Endothelial cell of umbilical vein (primary cell): Measurements from ENCODE around the gene ATXN1L. TPM values are rescaled to one million over a fixed set of nuclear protein-coding genes. Genes with fewer than 3 reads are reported as not detected.

Experiments
- BruUV-seq: library from RNA; stranded (reverse); fragments of 400-500 nt; replicated peaks from 2 replicates; lab custom pipeline; 2021; lab: Mats Ljungman, UMichigan
- CTCF ChIA-PET: fragments of 300-600, 350-600 bp; sonication (Branson Sonifier 250); formaldehyde crosslinking; loops from one replicate; lab custom pipeline; 2021; ENCODE audit warnings: antibody characterized with exemption, inconsistent platforms; lab: Charles Lee
- POLR2A ChIA-PET: fragments of 300-600, 350-600 bp; sonication (Branson Sonifier 250); formaldehyde crosslinking; loops from one replicate; lab custom pipeline; 2021; ENCODE audit warnings: antibody characterized with exemption, inconsistent platforms; lab: Charles Lee
- DNase-seq: peaks from one replicate; pipeline ENCODE4 v3.0.0-alpha.2; 2011; ENCODE audit warnings: low read depth, low spot score
- FAIRE-seq: peaks from 2 replicates; lab custom pipeline; 2011; peaks lifted over from hg19 to GRCh38; lab: Jason Lieb, UNC
- H2AFZ ChIP-seq: 2 replicates; pipeline ENCODE4 v1.6.0; 2012; ENCODE audit warnings: low read depth, low read length, control low read depth, inconsistent platforms
- H3K27ac ChIP-seq: 2 replicates; pipeline ENCODE4 v1.5.1; 2011; ENCODE audit warnings: low read depth, mild to moderate bottlenecking, control low read depth, low read length, moderate library complexity; ENCODE audit not compliant: insufficient read depth
- H3K27me3 ChIP-seq, 2 experiments: 2 replicates each; pipeline versions ENCODE4 v1.6.0 to v1.6.1; 2011; ENCODE audit warnings: low read length in 2 of 2, mixed read lengths in 1 of 2; ENCODE audit not compliant: control insufficient read depth in 2 of 2, insufficient read depth in 2 of 2
- H3K36me3 ChIP-seq, 2 experiments: 2 replicates in 1 of 2; 3 replicates in 1 of 2; pipeline ENCODE4 v1.5.1; 2011; ENCODE audit warnings: low read length in 2 of 2, mild to moderate bottlenecking in 1 of 2, moderate library complexity in 1 of 2; ENCODE audit not compliant: control insufficient read depth in 2 of 2, insufficient read depth in 2 of 2; ENCODE audit errors: extremely low read depth in 1 of 2
- H3K4me1 ChIP-seq: 3 replicates; pipeline ENCODE4 v1.5.1; 2011; ENCODE audit warnings: mild to moderate bottlenecking, low read length; ENCODE audit not compliant: control insufficient read depth, insufficient read depth; ENCODE audit errors: extremely low read depth
- H3K4me2 ChIP-seq: 2 replicates; pipeline ENCODE4 v1.6.1; 2011; ENCODE audit warnings: low read length, control low read depth, mixed read lengths; ENCODE audit not compliant: insufficient read depth
- H3K4me3 ChIP-seq, 3 experiments: fragments of 200-600 bp in 1 of 3; sonication (generic), shearing (Covaris generic) in 1 of 3; replicated peaks in 1 of 3; 2 replicates each; pipeline ENCODE4 v1.5.1; 2011 to 2016; ENCODE audit warnings: control low read depth in 3 of 3, low read length in 3 of 3, mild to moderate bottlenecking in 2 of 3, inconsistent platforms in 1 of 3, low read depth in 1 of 3, moderate library complexity in 1 of 3; ENCODE audit not compliant: insufficient read depth in 1 of 3
- H3K79me2 ChIP-seq: 2 replicates; pipeline ENCODE4 v1.6.0; 2012; ENCODE audit warnings: low read length, inconsistent platforms; ENCODE audit not compliant: control insufficient read depth, insufficient read depth
- H3K9ac ChIP-seq: replicated peaks from 2 replicates; pipeline ENCODE3; 2011; ENCODE audit warnings: low read length, control low read depth; ENCODE audit not compliant: insufficient read depth; ENCODE audit errors: extremely low read depth
- H3K9me1 ChIP-seq: replicated peaks from 3 replicates; pipeline ENCODE4 v1.6.0; 2011; ENCODE audit warnings: mild to moderate bottlenecking, low read length; ENCODE audit not compliant: control insufficient read depth, insufficient read depth; ENCODE audit errors: extremely low read depth
- H3K9me3 ChIP-seq: replicated peaks from 2 replicates; pipeline ENCODE4 v1.5.1; 2012; ENCODE audit warnings: low read length, inconsistent platforms; ENCODE audit not compliant: control insufficient read depth, insufficient read depth
- H4K20me1 ChIP-seq: replicated peaks from 2 replicates; pipeline ENCODE3; 2011; ENCODE audit warnings: mild to moderate bottlenecking, low read length; ENCODE audit not compliant: control insufficient read depth, insufficient read depth; ENCODE audit errors: extremely low read depth
- CTCF ChIP-seq, 2 donors: IDR thresholded peaks; 1 replicate in 1 of 2; 2 replicates in 1 of 2; pipeline ENCODE4 v1.5.1; 2011; ENCODE audit warnings: low read length in 2 of 2, mild to moderate bottlenecking in 2 of 2, moderate library complexity in 2 of 2, control low read depth in 1 of 2, inconsistent platforms in 1 of 2, low read depth in 1 of 2; ENCODE audit not compliant: insufficient read depth in 1 of 2; ENCODE audit errors: extremely low read depth in 1 of 2
- EZH2 ChIP-seq: IDR thresholded peaks from 2 replicates; pipeline ENCODE4 v1.6.1; 2012; ENCODE audit warnings: borderline replicate concordance, low read depth, mild to moderate bottlenecking, moderate library complexity, low read length, inconsistent platforms; ENCODE audit not compliant: severe bottlenecking
- FOS ChIP-seq: IDR thresholded peaks from 2 replicates; pipeline ENCODE4 v1.6.1; 2011; ENCODE audit warnings: mild to moderate bottlenecking, low read length, moderate library complexity, borderline replicate concordance; ENCODE audit not compliant: insufficient read depth
- GATA2 ChIP-seq: IDR thresholded peaks from 2 replicates; pipeline ENCODE4 v1.7.0; 2011; ENCODE audit warnings: low read depth, mild to moderate bottlenecking, moderate library complexity, mixed read lengths, low read length; ENCODE audit not compliant: insufficient read length, insufficient read depth
- JUN ChIP-seq: IDR thresholded peaks from 2 replicates; pipeline ENCODE4 v1.6.1; 2011; ENCODE audit warnings: borderline replicate concordance, low read depth; ENCODE audit not compliant: insufficient read length, insufficient read depth
- MAX ChIP-seq: IDR thresholded peaks from 2 replicates; pipeline ENCODE4 v1.6.1; 2011; ENCODE audit not compliant: insufficient read depth, insufficient read length
- MYC ChIP-seq: IDR thresholded peaks from one replicate; pipeline ENCODE4 v1.6.1; 2011; ENCODE audit warnings: mild to moderate bottlenecking, low read depth, low read length
- POLR2A ChIP-seq: IDR thresholded peaks from 2 replicates; pipeline ENCODE4 v1.6.1; 2012; ENCODE audit warnings: low read depth, mild to moderate bottlenecking, control low read depth, low read length
- POLR2AphosphoS5 ChIP-seq: IDR thresholded peaks from 2 replicates; pipeline ENCODE4 v1.6.1; 2012; ENCODE audit warnings: low read depth, mild to moderate bottlenecking, control low read depth, low read length, moderate library complexity; ENCODE audit not compliant: insufficient read depth
- dilution Hi-C: fragments of 300-500 bp; cut with MboI; formaldehyde crosslinking; loops from one replicate; pipeline ENCODE4 v1.15.0; 2019; ENCODE audit warnings: low sequenced_read_pairs; ENCODE audit not compliant: extremely low pct_ligation_motif_present
- intact Hi-C: fragments of 100-400 bp; cut with micrococcal nuclease; formaldehyde crosslinking; loops from one replicate; pipeline ENCODE4 v1.10.0; 2022
- polyA plus RNA-seq, 4 experiments: library from polyadenylated mRNA; depleted of rRNA in 3 of 4; stranded (reverse) in 3 of 4; unstranded in 1 of 4; fragments of >200 nt; gene quantifications; 2 replicates each; pipeline versions ENCODE4 v1.2.1 to v1.2.3, GENCODE V29; 2011 to 2012; ENCODE audit warnings: missing spikeins in 1 of 4
- total RNA-seq: library from RNA; stranded (reverse); gene quantifications from 2 replicates; pipeline ENCODE4 v1.2.3, GENCODE V29; 2021

The ATXN1L gene
- total and polyA plus RNA-seq, 2 donors (not counting 3 experiments of a cell fraction or from before 2014, with no cell fraction given) = 15.6 to 23.9 TPM

DNA sequence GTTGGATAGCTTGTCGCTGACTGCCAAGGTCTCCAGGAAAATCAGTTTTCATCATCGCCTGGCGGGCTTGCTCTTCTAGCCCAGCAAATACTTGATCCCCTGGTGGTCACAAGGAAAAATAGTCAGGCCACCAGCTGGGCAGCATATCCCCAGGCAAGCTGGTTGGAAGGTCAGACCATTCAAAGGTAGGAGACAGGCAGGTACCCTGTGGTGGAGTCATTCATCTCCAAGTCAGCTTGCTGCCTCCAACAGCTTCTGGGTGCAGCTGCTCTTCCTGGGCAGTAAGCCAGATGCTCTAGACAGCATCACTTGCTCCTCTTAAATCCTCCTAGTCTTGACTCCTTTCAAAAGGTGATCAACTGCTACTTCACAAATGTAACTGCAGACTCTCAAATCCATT is 22.2 kb downstream of the ATXN1L start:
- Histone ChIP-seq H3K9me3 (no peaks in the 10 kb centered on the region), H3K4me1 (no peaks in the 10 kb centered on the region), H4K20me1 (no peaks in the 10 kb centered on the region), H3K9me1 (no peaks in the 10 kb centered on the region), H3K4me2 (no peak overlapping the region), H3K36me3 (peaks cover 4 to 11% of the 10 kb centered on the region in 2 experiments), H3K79me2 (no peaks in the 10 kb centered on the region), H3K4me3 (no peak overlapping the region), H3K27me3 (no peaks in the 10 kb centered on the region), H3K27ac (no peak overlapping the region), H2AFZ (no peak overlapping the region), H3K9ac (no peak overlapping the region)
- no peak for TF ChIP-seq POLR2AphosphoS5
- TF ChIP-seq JUN = no peak
- no peak for TF ChIP-seq GATA2
- TF ChIP-seq FOS = no peak
- TF ChIP-seq POLR2A = no peak
- TF ChIP-seq MAX = no peak
- TF ChIP-seq EZH2 = no peak
- no peak for TF ChIP-seq MYC
- no peak for TF ChIP-seq CTCF (IDR thresholded peaks at IDR 0.05; ENCODE audit: extremely low read depth in 1 of 2, insufficient read depth in 1 of 2, low read depth in 1 of 2, low read length in 2 of 2)
- no peak for DNase-seq
- no peak for FAIRE-seq
- POLR2A ChIA-PET = no interaction called here
- intact Hi-C loops (loop anchor here (1.0 kb wide), 1 partner anchor 8 kb away; no protein-coding TSS in a partner anchor), dilution Hi-C loops (no loop called here)
- CTCF ChIA-PET = interaction anchor here (0.7 to 1.1 kb wide), 3 partner anchors 10 to 94 kb away, joined by 3 to 6 read pairs (median 4); no protein-coding TSS in a partner anchor
- BruUV-seq = no TSS peak
